ENCODE data around the gene KLHL36. TPM values are rescaled to one million over a fixed set of nuclear protein-coding genes. Genes with fewer than 3 reads are reported as not detected.

KLHL36 gene
- total RNA-seq, 1 experiment from 2014 or later = 36.7 TPM

GRCh38 chr16:84675884-84676283 is 27.6 kb downstream of the KLHL36 start:
- Histone ChIP-seq H2BK20ac (ENCODE audit: low read depth, low read length, poor library complexity, severe bottlenecking) (no peak overlapping the region), H3K4me1 (ENCODE audit: insufficient read depth, low read length) (peaks cover 8% of the 10 kb centered on the region; the same call in 1 of the 2 replicates), H3K56ac (ENCODE audit: insufficient read length, low read depth, low read length) (no peak overlapping the region), H3K27me3 (ENCODE audit: insufficient read depth, low read length) (no peaks in the 10 kb centered on the region), H3K23me2 (ENCODE audit: insufficient read length, low read depth, low read length, poor library complexity, severe bottlenecking) (no peaks in the 10 kb centered on the region), H2BK15ac (ENCODE audit: low read depth, low read length) (no peak overlapping the region), H3T11ph (ENCODE audit: low read length) (no peak overlapping the region), H3K79me2 (ENCODE audit: insufficient read depth, low read length) (no peaks in the 10 kb centered on the region), H4K8ac (replicated peaks; ENCODE audit: insufficient read length, low read depth, low read length) (no peak overlapping the region), H4K91ac (ENCODE audit: insufficient read length, low read depth, low read length) (no peak overlapping the region), H3K79me1 (ENCODE audit: insufficient read depth, low read depth, low read length, poor library complexity, severe bottlenecking) (no peaks in the 10 kb centered on the region), H2BK120ac (ENCODE audit: low read depth, low read length, poor library complexity, severe bottlenecking) (no peak overlapping the region), H3K9me3 (ENCODE audit: control insufficient read depth, low read depth, low read length) (no peaks in the 10 kb centered on the region), H4K5ac (ENCODE audit: insufficient read length, low read depth, low read length) (no peak overlapping the region), H2BK5ac (ENCODE audit: insufficient read length, low read length) (no peak overlapping the region), H2AK5ac (ENCODE audit: insufficient read length, low read length) (no peak overlapping the region), H2AFZ (ENCODE audit: low read length) (no peak overlapping the region), H3K14ac (ENCODE audit: insufficient read depth, low read length) (no peak overlapping the region), H3K18ac (ENCODE audit: insufficient read length, low read depth, low read length) (no peak overlapping the region), H3K27ac (ENCODE audit: insufficient read length, low read depth, low read length) (no peak overlapping the region), H3K4me2 (ENCODE audit: insufficient read depth, insufficient read length, low read length) (no peak overlapping the region), H4K20me1 (ENCODE audit: control insufficient read depth, insufficient read depth, insufficient read length) (no peaks in the 10 kb centered on the region), H2BK12ac (ENCODE audit: insufficient read length, low read depth, low read length) (no peak overlapping the region), H3K23ac (ENCODE audit: insufficient read length, low read depth, low read length) (no peak overlapping the region), H3K4ac (ENCODE audit: low read depth, low read length) (no peak overlapping the region), H3K9ac (ENCODE audit: extremely low read depth, insufficient read length, low read length) (no peak overlapping the region)
- no CpG with 5 or more reads among the region's 2 CpGs for WGBS (ENCODE audit: extremely low coverage, insufficient read length, low lambda C conversion rate)
- Mint-ChIP-seq H3K27ac (no peak overlapping the region), H3K36me3 (ENCODE audit: insufficient read depth in 1 of 3, low read depth in 3 of 3) (no peaks in the 10 kb centered on the region), H3K27me3 (ENCODE audit: low read depth) (peaks cover 14% of the 10 kb centered on the region), H3K4me1 (peaks cover 15 to 18% of the 10 kb centered on the region in 2 experiments), H3K9me3 (peaks cover 0 to 3% of the 10 kb centered on the region in 2 experiments; a peak in 1 of 5 replicates), H3K4me3 (no peak overlapping the region)
- no peak for DNase-seq
- TF ChIP-seq CTCF (conservative IDR thresholded peaks at IDR 0.05) = no peak
